Epithelial cell of esophagus (primary cell): Measurements from ENCODE around the gene LACTBL1.
"Not testable (repeated sequence)": the region's sequence is repeated elsewhere in the genome, so short reads cannot be mapped to it uniquely, and the experiment has no call there.

Experiments
- DNase-seq: peaks from one replicate; pipeline ENCODE4 v3.0.0; 2010; ENCODE audit warnings: low read depth
- H3K4me3 ChIP-seq: 2 replicates; pipeline ENCODE4 v1.5.1; 2011; ENCODE audit warnings: mild to moderate bottlenecking, low read length, control low read depth
- TF ChIP-seq, protein P1 (sequence below): IDR thresholded peaks from 2 replicates; pipeline ENCODE4 v1.5.1; 2011; ENCODE audit warnings: low read depth, mild to moderate bottlenecking, low read length, control low read depth, inconsistent platforms; ENCODE audit not compliant: insufficient read depth; ENCODE audit errors: missing control alignments

The LACTBL1 gene

DNA sequence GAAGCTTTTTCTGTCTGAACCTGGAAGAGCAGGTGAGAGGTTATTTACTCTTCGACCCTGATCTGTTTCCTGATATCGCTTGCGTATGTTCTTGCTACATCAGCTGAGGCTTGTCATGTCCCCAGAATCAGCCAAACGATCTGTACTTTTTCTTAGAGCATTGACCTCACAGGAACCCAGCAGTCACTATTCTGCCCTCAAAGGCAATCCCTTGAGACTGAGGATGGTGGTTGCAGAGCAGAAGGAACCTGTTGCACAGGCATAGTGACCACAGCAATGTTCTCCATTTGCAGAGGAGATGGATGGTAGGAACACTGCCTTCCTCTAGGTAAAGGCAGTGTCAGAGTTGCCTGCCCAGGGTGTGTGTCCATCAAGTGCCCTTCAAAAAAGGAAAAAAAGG lies 11.3 kb upstream of the LACTBL1 start:
- no peak for DNase-seq
- TF ChIP-seq, protein P1, sequence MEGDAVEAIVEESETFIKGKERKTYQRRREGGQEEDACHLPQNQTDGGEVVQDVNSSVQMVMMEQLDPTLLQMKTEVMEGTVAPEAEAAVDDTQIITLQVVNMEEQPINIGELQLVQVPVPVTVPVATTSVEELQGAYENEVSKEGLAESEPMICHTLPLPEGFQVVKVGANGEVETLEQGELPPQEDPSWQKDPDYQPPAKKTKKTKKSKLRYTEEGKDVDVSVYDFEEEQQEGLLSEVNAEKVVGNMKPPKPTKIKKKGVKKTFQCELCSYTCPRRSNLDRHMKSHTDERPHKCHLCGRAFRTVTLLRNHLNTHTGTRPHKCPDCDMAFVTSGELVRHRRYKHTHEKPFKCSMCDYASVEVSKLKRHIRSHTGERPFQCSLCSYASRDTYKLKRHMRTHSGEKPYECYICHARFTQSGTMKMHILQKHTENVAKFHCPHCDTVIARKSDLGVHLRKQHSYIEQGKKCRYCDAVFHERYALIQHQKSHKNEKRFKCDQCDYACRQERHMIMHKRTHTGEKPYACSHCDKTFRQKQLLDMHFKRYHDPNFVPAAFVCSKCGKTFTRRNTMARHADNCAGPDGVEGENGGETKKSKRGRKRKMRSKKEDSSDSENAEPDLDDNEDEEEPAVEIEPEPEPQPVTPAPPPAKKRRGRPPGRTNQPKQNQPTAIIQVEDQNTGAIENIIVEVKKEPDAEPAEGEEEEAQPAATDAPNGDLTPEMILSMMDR, result no peak
- no peak overlapping the region for H3K4me3 ChIP-seq

DNA sequence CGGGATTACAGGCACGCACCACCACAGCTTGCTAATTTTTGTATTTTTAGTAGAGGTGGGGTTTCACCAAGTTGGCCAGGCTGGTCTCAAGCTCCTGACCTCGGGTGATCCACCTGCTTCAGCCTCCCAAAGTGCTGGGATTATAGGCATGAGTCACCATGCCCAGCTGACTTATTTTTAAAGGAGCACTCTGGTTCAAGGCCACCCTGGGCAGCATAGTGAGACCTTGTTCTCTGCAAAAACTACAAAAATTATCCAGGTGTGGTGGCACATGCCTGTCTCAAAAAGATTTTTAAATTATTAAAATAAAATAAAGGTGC lies 7.8 kb upstream of the LACTBL1 start:
- DNase-seq, H3K4me3 ChIP-seq: not testable (repeated sequence)

DNA sequence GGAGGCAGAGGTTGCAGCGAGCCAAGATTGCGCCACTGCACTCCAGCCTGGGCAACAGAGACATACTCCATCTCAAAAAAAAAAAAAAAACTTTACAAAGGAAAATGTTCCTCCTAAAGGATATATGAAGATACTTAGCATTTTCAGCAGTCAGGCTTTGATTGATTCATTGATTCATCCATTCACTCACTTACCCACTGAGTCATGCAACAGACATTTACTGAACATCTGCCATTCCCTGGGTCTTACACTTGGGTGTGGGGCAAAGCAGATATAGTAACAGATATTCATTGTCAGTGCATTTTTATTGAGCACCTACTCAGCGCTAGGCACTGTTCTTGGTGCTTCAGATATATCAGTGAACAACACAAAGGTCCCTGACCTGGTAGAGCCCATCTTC lies 5.6 kb upstream of the LACTBL1 start:
- TF ChIP-seq, protein P1, result no peak
- DNase-seq, result peak; percentile 81
- H3K4me3 ChIP-seq, result no peak overlapping the region

DNA sequence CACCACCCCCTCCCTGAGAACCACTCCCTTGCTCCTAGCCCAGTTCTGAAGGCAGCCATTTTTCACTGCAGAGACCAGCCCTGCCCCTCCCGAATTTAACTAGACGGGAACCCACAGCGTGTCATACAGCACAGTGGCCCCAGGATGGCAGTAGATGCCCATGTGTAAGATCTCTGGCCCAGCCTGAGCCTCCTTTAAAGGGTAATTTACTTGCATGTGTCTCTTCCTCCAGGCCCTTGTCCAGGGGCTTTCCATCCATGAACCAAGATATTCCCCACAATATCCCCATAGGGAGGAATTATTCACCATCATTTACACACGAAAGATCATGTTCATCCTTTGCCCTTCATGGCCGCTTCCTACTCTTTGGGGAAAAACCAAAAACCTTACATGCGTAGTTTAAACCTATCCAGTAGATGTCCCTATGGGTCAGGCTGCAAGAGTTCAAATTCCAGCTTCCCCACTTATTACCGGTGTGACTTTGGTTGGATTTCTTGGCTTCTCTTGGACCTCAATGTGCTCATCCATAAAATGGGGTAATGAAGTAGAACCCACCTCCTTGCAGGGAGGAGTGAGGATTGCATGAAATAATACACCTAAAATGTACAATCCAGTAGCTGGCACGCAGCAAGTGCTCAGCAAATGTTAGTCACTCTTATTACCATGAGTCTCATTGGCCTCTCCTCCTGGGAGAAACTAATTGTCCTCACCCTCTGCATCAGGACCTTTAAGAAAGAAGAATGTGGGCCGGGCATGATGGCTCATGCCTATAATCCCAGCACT lies 4.0 kb upstream of the LACTBL1 start:
- TF ChIP-seq, protein P1, result peak; percentile 90
- H3K4me3 ChIP-seq, result no peak overlapping the region
- peak; percentile 89 for DNase-seq

DNA sequence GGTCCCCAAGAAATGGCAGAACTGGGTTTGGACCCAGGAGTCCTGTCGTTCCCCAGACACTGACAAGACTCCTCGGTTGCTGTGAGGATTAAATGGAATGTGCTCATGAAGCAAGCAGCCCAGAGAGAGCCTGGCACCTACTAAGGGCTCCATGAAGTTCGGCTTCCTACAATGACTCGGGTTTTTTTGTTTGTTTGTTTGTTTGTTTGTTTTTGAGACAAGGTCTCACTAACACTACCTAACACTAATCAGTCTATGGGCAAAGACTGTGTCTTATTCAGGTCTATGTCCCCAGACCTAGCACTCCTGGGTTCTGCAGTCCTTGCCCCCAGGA lies 3.4 kb upstream of the LACTBL1 start:
- TF ChIP-seq, protein P1, result no peak
- no peak overlapping the region for H3K4me3 ChIP-seq
- no peak for DNase-seq

DNA sequence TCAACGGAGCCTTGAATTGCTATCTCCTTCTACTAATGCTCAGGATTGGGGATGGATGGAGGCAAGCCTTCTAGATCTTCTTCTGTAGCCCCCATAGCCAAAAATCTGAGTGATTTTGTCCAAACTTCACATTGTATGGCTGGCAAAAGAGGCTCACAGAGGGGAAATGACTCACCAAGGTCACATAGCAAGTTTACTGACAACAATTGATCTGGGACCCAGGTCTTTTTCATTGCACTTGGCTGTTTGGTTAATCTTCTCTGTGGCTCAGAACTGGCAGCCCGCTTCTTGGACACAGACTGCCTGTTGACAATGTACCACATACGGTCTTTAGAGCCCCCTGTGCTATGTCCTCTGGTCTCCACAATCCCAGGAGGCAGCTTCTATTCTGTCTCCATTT lies 3.0 kb upstream of the LACTBL1 start:
- H3K4me3 ChIP-seq, result no peak overlapping the region
- TF ChIP-seq, protein P1, result no peak

DNA sequence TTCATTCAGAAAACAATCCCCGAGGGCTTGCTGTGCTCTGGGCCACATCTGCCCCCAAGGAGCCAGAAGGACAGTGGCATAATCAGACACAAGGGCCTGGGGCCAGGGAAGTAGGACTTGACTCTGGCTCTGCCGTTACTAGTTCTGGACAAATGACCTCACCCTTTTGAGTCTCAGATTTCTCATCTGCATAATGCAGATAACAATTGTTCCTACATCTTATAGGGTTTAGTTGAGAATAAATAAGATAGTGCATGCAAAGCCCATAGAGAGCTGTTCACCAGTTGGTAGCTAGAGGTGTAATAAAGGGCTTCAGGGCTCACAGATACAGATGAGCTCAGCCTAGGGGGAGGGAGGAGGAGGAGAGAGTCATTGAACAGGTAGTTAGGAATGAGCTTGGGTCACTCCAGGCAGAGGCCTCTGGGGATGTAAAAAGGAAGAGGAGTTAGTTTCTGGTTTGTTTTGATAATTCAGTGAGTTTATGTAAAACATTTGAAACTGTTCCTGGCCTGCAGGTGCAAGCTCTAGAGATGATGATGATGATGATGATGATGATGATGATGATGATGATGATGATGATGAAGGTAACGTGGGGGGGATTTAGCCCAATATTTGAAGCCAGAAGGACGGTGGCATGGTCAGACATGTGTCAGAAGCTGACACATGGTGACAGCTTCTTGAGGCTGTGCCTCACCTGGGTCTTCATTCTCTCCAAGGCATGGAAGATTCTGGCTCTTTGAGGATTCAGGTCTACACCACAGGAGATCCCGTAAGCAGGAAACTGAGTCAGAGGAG lies 858 bp downstream of the LACTBL1 start:
- TF ChIP-seq, protein P1, result no peak
- peak; percentile 66 for DNase-seq
- no peak overlapping the region for H3K4me3 ChIP-seq

More for the DNA sequence above, 3.0 kb upstream of the LACTBL1 start:
- DNase-seq, result peak; percentile 13
